NCI-H460 (cell line): ENCODE measurements around the gene NEURL1. TPM values are rescaled to one million over a fixed set of nuclear protein-coding genes. Genes with fewer than 3 reads are reported as not detected.
"Not testable (repeated sequence)": the region's sequence is repeated elsewhere in the genome, so short reads cannot be mapped to it uniquely, and the experiment has no call there.

Source experiments
- DNase-seq: peaks from one replicate; pipeline ENCODE4 v3.0.0-alpha.2; 2016; ENCODE audit warnings: low read depth; ENCODE audit errors: extremely low read depth
- total RNA-seq: library from RNA; depleted of rRNA; stranded (reverse); fragments of >200 nt; shearing (Covaris generic); gene quantifications from 2 replicates; pipeline ENCODE4 v1.2.3, GENCODE V29; 2014

NEURL1 gene
- total RNA-seq, 1 experiment from 2014 or later = not detected

DNA sequence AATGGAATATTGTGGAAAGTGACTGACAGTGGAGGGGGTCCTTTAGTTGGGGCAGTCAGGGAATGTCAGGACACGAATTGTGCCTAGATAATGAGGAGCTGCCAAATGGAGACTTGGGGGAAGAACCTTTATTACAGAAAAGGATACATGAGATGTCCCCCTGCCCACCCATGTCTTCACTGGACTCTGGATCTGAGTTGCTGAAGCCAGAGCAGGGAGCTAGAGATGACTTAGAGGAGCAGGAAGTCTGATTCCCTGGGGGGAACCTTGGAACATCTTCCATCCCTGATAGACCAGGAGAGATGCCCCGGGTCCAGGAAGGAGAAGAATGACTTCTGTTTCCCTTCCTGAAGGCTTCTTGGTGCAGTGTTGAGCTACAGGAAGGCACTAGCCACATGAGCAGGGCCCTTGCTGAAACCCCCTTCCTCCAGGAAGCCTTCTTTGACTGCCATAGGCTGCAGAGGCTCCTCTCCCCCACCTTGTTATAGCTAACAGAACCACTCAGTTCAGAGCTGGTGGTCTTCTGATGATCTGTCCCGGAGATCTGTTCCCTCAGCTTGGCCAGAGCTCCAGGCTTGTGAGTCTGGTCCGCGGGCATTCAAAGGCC lies 747 bp upstream of the NEURL1 start:
- no peak for DNase-seq

DNA sequence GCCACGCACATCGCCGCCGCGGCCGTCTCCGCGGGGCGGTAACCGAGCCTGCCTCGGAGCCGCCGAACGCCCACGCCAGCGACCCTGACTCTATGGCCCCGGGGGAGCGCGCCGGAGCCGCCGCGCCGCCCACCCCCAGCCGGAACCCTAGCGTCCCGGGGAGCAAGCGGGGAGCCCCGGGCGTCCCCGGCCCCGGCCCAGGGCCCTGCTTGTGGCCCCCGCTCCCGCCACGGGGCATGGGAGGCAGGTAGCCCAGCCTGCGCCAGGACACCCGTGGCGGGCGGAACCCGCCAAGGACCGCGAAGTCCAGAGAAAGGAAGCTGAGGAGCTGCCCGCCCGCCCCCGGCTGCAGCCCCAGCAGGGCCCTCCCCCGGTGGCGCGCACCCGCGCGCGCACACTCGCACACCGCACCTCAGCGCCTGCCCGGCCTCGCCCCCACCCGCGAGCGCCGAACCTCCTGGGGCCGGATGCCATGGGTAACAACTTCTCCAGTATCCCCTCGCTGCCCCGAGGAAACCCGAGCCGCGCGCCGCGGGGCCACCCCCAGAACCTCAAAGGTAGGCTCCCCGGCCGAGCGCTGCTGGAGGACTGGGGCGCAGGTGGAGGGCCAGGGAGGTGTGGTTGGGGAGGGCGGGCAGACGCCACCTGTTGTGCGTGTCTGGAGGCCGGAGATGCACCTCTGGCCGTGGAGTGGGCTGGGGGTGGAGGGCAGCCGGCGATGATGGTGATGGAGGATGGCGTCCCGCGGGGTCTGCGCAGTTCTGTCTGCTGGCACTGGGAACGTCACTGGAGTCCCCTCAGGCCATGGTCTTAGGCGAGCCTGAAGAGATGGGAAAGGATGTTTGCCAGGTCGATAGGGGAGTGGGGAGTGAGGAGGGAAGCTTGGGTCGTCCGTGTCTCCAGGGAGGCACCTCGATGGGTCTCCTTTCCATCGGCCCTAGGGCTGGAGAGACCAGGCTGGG lies 692 bp downstream of the NEURL1 start:
- DNase-seq = no peak

DNA sequence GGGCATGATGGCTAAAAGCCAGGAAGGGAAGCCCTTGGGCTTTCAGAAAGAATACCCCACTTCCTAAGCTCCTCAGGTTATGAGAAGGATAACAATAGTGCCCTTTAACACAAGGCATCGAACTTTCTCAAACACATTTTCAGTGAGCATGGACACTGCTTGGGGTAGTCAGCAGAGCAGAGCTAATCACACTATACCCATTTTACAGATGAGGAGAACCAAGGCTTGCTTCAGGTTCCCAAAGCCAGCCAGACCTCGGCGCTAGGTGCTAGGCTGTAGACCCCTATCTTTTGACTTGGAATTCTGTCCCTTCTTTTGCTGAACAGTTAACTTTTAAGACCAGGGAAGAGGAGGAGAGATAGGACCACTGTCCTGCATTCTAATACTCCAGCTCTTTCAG lies 1.8 kb downstream of the NEURL1 start:
- no peak for DNase-seq

DNA sequence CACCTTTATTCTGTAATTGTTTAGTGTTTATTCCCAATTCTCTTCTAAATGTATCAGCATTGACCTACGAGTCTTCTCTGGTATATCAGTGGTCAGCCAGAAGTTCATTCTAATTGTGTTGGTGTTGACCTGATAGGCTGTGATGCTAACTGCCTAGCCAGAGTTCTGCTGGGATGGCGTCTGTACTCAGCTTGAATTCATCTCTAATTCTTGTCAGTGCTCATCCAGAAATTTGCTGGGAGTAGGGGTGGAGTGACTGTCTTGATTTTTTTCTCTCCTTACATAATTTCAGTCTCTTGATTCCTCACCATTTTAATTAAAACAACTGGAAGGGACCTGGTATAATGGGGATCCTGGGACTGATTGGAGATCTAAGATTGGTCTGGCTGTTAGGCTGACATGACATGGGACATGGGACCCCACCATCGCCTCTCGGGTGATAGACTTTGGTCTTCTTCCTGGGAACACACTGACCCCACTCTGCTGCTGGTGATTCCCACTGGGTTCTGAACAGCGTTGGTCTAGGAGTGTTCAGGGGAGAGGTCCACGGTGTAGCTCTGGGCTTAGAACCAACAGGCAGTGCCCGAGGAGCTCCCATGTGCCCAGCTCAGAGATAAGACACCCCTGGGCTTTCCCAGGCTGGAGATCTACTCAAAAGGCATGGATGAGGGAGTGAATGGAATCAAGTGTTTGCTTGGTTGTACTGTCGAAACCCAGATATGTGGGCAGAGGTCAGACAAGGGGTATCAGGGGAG lies 3.8 kb downstream of the NEURL1 start:
- DNase-seq = no peak

DNA sequence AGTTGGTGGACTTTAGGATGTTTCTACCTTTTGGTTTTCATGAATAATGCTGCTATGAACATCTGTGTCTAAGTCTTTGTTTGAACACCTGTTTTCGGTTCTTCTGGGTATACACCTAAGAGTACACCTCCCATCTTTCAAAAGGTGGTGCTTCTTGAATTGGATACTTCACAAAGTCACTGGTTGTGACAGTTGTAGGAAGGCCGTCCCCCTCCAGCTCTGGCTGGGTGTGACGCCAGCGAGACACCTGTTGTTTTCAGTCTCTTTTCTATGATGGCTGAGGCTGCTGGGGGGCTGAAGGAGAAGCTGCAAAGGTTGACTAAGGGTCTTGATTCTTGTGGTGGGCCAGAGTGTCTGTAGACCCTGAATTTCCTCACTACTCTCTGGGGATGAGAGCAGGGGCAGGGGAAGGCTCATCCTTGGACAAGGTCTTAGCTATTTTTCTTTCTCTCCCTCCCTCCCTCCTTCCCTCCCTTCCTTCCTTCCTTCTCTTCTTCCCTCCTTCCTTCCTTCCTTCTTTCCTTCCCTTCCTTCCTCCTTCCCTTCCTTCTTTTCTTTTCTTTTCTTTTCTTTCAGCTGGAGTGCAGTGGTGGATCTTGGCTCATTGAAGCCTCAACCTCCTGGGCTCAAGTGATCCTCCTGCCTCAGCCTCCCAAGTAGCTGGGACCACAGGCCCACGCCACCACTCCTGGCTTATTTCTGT lies 5.6 kb downstream of the NEURL1 start:
- DNase-seq = no peak

DNA sequence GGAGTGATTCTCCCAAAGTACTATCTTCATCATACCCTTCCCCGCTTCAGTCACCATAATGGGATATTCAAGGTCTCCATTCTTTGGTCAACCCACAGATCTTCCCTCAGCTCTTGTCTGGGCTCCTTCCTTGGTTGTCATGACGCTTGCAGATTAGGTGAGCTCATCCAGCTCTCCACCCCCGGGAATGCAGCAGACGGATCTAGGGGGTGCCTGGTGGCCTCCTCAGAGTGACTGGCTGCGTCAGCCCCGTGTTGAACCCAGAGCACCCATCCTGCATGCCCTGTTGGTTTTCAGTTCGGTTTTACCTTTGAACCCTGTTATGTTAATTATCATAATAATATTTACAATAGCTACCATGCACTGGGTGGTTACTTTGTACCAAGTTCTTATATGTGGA lies 6.4 kb downstream of the NEURL1 start:
- no peak for DNase-seq

DNA sequence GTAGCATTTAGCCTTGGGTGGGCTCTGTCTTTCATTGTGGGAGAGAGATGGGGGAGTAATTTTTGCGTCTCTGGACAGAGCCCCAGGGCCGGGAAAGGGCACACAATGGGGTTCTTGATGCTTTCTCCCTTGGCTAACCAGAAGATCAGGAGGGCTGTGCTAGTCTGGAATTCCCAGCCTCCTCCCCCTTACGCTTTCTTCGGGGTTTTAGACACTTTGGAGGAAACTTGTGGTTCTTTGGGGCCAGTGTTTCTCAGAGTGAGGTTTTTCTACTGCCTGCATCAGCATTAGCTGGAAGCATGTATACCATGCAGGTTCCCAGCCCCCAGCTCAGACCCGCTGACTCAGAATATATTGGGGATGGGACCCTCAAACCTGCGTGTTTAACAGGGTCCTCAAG lies 7.0 kb downstream of the NEURL1 start:
- DNase-seq = no peak

DNA sequence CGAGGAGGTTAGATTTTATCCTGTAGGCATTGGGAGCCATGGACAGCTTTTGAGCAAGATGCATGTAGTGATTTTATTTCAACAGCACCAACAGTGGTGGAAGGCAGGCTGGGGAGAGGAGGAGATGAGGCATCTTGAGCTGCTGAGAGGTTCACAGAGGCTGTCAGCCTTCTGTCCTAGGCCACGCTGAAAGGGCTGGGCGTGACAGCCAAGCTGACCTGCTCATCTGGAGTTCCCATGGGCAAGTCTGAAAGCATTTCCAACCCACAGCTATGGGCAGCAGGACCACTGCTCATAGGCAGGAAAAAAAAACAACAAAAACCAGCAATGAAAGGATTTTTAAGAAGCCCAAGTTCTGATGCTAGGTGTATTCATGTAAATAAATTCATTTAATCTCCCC lies 7.7 kb downstream of the NEURL1 start:
- DNase-seq = no peak

DNA sequence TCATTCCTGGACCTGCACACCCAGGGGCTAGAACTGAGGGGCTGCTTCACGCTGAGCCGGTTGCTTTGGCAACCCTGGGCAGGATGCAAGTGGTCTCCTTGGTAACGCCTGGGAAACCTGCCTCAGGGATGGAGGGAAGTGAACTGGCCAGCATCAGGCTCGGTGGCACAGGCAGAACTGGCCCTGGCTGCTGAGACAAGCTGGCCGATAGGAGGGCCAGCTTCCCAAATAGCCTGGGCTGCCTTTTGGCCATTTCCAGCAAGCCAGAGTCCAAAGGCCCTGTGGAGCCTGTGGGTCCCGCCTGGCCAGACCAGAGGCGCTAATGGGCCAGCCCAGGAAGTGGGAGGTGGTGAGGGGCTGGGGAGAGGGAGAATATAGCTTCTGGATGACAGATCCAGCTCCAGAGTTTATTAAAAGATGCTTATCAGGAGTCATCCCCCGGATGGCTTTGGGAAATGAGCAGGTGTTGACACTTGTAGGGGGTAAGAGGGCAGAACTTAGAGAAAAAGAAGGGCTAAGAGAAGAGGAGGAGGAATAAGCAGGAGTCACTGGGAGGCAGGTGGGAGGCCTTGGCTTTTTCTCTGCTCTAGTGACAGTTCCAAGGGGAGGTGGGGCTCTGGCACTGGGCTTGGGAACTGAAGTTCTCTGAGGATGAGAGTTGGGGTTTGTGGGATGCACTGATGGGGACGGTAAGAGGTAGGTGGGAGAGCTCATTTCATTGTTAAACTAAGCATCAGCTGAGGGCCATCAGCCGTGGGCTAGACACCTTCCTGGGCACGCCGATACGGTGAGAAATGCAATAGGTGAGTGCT lies 9.6 kb downstream of the NEURL1 start:
- no peak for DNase-seq

DNA sequence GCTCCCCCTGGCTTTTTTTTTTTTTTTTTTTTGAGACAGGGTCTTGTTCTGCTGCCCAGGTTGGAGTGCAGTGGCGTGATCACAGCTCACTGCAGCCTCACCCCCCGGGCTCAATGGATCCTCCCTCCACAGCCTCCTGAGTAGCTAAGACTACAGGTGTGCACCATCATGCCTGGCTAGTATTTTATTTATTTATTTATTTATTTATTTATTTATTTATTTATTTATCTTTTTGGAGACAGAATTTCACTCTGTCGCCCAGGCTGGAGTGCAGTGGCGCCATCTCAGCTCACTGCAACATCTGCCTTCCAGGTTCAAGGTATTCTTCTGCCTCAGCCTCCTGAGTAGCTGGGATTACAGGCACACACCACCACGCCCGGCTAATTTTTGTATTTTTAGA lies 10.3 kb downstream of the NEURL1 start:
- DNase-seq = not testable (repeated sequence)

DNA sequence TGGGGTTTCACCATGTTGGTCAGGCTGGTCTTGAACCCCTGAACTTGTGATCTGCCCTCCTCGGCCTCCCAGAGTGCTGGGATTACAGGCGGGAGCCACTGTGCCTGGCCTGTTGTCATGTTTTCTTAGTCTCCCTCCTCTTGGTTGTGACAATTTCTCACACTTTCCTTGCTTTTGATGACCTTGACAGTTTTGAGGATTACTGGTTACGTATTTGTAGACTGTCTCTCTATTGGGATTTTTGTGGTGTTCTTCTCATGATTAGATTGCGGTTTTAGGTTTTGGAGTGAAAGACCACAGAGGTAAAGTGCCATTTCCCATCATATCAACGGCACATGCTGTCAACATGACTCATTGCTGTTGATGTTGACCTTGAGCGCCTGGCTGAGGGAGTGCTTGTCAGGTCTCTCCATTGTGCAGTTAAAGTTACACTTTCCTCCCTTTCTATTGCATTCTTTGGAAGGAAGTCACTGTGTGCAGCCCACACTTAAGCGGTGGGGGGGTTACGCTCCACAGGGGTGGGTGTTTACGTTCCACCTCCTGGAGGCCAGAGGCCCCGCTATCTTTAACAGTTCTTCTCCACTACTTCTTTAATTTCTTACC lies 10.8 kb downstream of the NEURL1 start:
- DNase-seq = no peak

DNA sequence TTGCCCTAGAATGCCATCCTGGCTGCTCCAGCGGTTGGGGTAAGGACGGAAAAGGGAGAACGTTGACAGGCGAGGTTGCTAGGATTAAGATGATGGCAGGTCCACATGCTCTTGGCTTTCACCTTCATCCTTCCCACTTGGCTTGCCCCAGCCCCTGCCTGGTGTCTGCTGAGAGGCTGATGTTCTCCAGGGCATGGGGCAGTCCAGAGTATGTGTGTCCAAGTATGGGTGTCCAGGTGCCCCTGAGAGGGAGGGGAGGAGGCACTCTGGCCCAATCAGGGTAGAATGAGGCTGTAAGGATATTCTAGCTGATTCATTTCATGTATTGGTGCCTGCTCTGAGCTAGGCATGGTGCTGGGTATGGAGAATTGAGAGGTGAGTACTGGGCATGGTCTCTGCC lies 12.6 kb downstream of the NEURL1 start:
- DNase-seq = no peak

DNA sequence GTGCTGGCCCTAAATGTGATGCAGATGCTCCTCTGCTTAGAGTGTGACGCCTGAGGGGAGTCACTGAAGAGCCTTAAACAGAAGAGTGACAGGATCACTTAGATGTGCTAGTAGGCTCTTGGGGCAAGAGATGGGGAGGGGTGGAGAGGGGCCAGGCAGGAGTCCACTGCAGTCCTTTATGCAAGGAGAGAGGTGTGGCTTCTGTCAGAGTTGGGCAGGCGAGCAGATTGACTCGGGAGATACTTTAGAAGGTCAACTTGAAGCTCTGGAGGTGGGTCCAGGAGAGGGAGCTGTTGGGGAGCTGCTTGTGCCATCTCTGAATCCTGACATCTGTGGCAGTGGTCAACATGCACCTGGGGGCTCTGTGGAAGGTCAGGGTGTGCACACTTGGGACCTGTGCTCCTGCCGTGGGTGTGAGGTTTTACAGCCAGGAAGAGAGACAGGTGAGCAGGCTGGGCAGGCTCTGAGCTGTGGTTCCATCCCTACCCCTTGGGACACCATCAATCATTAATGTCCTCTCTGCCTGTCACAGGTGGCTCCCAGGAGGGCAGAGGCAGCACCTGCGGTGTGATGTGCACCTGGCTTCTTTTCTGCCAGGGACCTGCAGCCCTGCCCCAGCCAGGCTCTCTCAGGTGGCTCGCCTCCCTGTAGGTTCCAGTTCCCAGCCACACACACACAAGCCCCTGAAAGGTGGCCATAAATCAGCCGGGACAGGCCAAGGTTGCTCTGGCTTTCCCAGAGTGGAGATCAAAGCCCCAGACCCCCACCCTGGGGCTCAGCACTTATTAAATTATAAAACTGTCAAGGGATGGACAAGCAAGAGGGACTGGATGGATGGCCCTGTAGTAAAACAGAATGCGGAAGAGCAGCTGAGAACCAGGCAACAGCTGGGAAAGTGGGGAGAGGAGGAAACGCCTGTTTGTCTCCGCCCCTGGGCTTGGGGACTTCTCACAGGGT lies 14.0 kb downstream of the NEURL1 start:
- no peak for DNase-seq

DNA sequence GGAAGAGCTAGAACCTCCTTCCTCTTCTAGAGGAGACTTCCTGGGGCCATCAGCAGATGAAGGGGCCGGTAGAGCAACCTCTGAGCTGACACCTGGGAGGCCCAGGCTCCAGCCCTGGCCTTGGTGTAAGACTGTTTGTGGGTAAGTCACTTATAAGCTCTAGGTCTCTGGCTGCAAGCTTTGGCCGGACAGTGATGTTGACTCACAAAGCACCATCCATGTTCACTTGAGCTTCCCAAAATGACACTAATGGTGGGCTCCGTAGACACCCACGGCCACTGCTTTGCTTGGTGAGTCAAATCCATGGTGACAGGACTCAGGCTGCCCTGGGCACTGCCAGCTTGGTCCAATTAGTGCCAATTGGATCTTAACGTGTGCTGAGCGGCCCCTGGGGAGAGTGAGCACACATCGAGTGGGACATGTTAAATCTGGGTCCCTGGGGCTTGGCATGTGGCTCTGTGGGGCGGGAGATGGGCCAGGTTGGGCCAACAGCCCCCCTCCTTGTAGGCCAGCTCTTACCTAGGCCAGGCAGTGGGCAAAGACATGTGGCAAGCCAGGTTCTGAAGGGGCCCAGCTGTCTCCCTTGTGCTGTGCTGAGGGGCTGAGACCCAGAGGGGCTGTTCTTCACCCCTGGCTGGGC lies 16.7 kb downstream of the NEURL1 start:
- no peak for DNase-seq

DNA sequence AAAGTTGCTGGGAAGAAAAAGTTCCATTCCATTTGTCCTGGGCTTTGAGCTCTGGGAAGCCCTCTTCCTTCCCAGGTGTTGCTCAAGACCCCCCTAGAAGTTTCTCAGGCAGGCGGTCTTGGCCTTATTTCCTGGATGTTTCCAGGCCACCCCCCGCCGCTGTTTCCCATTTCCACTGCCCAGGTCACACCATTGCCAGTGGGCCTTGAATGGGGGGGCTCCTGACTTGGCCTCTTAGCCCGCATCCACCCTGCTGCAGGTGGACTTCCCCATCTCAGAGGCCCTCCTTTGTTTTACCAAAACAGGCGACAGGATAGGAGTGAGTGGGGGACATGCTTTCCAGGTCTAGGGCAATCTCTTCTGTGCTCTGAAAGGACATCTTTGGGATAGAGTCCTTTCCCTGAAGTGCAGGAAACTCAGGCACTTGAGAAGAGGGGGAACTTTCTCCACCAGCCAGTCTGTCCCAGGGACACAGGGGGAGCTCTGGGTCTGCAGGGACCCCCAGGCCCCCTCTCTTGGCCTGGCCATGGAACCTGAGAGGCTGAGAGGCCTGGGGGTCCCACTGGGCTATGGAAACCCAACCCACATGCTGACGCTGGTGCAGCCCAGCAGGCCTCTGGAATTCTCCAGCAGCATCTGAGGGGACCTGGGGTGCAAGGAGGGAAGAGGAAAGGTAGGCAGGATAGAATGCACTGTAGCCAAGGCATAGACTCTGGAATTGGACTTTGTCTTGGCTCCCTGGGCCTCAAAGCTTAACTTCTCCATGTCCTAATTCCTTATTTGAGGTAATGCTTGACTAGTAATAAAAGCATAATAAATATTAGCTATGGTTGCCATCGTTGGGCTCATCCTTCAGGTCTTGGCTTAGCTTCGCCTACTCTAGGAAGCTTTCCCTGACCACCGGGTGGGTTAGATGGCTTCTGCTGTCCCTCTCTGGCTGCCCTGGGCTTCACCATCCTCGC lies 17.6 kb downstream of the NEURL1 start:
- DNase-seq = no peak

DNA sequence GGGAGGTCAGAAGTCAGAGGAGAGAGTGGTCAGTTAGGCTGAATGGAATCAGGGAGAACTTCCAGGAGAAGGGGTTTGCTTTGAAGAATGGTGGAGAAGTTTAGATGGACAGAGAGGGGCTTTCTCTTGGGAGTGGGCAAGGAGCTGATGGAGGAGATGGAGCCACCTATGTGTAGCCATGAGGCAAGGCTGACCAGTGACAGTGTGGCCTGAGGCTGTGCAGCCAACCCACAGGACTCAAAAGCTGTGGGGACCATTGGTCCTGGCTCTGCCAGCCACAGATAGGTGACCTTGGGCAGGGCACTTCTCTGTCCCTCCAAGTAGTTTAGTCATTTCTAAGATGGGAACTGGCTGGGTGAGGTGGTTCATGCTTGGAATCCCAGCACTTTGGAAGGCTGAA lies 18.7 kb downstream of the NEURL1 start:
- no peak for DNase-seq
